K562 (cell line): ENCODE results near the gene ST6GALNAC2. TPM values are rescaled to one million over a fixed set of nuclear protein-coding genes. Genes with fewer than 3 reads are reported as not detected.
A peak's percentile ranks its signal among the peaks of the same experiment; 100 is the strongest.

ENCODE experiments used
- ADNP ChIP-seq: fragments of 200-800 bp; sonication (Bioruptor generic); IDR thresholded peaks from 2 replicates; pipeline ENCODE4 v1.6.1; 2016; ENCODE audit warnings: missing genetic modification characterization, missing compliant biosample characterization
- BMI1 ChIP-seq: fragments of 150-350 bp; IDR thresholded peaks from 2 replicates; pipeline ENCODE4 v1.6.1; 2014; ENCODE audit warnings: low read length
- HNRNPL ChIP-seq: fragments of 200-400 bp; formaldehyde crosslinking; IDR thresholded peaks from 2 replicates; pipeline ENCODE4 v1.6.1; 2017; ENCODE audit warnings: low read depth, mild to moderate bottlenecking, low read length
- NCOA2 ChIP-seq, 2 experiments: fragments of 450-650 bp; IDR thresholded peaks; 2 replicates each; pipeline ENCODE4 v1.6.1; 2018; ENCODE audit warnings: mild to moderate bottlenecking in 2 of 2, moderate library complexity in 1 of 2; ENCODE audit not compliant: partially characterized antibody in 2 of 2
- NFXL1 ChIP-seq: fragments of 450-650 bp; formaldehyde crosslinking; IDR thresholded peaks from 2 replicates; pipeline ENCODE4 v1.4.0; 2021; ENCODE audit warnings: mild to moderate bottlenecking
- RNF2 ChIP-seq: sonication (generic); IDR thresholded peaks from 2 replicates; pipeline ENCODE4 v1.6.1; 2016
- SREBF1 ChIP-seq: fragments of 150-350 bp; IDR thresholded peaks from 2 replicates; pipeline ENCODE4 v1.6.1; 2014; ENCODE audit warnings: antibody characterized with exemption, low read depth, low read length, borderline replicate concordance
- TCFL5 ChIP-seq: fragments of 250-450 bp; sonication (Bioruptor Pico); conservative IDR thresholded peaks from 2 replicates; pipeline ENCODE4 v1.6.1; 2021; ENCODE audit warnings: mild to moderate bottlenecking, moderate library complexity, matching md5 sums
- U2AF2 ChIP-seq: fragments of 200-400 bp; formaldehyde crosslinking; optimal IDR thresholded peaks from 2 replicates; pipeline ENCODE3; 2017; ENCODE audit warnings: low read depth, mild to moderate bottlenecking, low read length
- ZFPM2 ChIP-seq: fragments of 250-450 bp; sonication (Bioruptor Pico); IDR thresholded peaks from 2 replicates; pipeline ENCODE4 v1.5.1; 2022; ENCODE audit warnings: mild to moderate bottlenecking
- ZNF431 ChIP-seq: sonication (generic); formaldehyde crosslinking; IDR thresholded peaks from 2 replicates; pipeline ENCODE4 v1.8.0; 2022; ENCODE audit warnings: mild to moderate bottlenecking, missing genetic modification reagents
- ZZZ3 ChIP-seq: fragments of 450-650 bp; IDR thresholded peaks from 2 replicates; pipeline ENCODE4 v1.6.1; 2016; ENCODE audit warnings: antibody characterized with exemption, mild to moderate bottlenecking, moderate library complexity
- polyA plus RNA-seq, 8 experiments: library from polyadenylated mRNA; depleted of rRNA in 4 of 8; stranded (reverse) in 5 of 8; unstranded in 3 of 8; fragments of >200 nt; fragmentation: Nextera tagmentation in 2 of 8; fragmentation: Illumina TruSeq in 1 of 8; extraction: Ambion mirVana in 2 of 8; extraction: Trizol in 1 of 8; gene quantifications; 2 replicates each; pipeline versions ENCODE4 v1.2.1 to v1.2.3, GENCODE V29; 2011 to 2014; ENCODE audit warnings: inconsistent platforms in 1 of 8, missing spikeins in 1 of 8
- total RNA-seq, 7 experiments: library from RNA; depleted of rRNA in 6 of 7; stranded (reverse); fragments of >200 nt in 6 of 7; fragmentation: Illumina TruSeq in 2 of 7; extraction: Trizol in 2 of 7; gene quantifications; 2 replicates each; pipeline versions ENCODE4 v1.2.1 to v1.2.3, GENCODE V29; 2011 to 2021; ENCODE audit warnings: low replicate concordance in 1 of 7
- TF ChIP-seq, protein P1 (sequence below): sonication (generic); formaldehyde crosslinking; IDR thresholded peaks from 2 replicates; pipeline ENCODE4 v1.9.0; 2022; ENCODE audit warnings: mild to moderate bottlenecking, missing genetic modification reagents
- TF ChIP-seq, protein P2 (sequence below): fragments of 450-650 bp; IDR thresholded peaks from 2 replicates; pipeline ENCODE4 v1.6.1; 2016; ENCODE audit warnings: low read depth, mild to moderate bottlenecking, moderate library complexity
- TF ChIP-seq, protein P3 (sequence below): fragments of 250-450 bp; sonication (Bioruptor Pico); IDR thresholded peaks from 2 replicates; pipeline ENCODE4 v1.8.0; 2021; ENCODE audit warnings: moderate library complexity, mild to moderate bottlenecking, inconsistent platforms
- TF ChIP-seq, protein P4 (sequence below), 2 experiments: fragments of 450-650 bp in 1 of 2; sonication (generic) in 1 of 2; formaldehyde crosslinking; conservative IDR thresholded peaks; 2 replicates each; pipeline versions ENCODE4 v1.4.0 to v1.8.1; 2020 to 2022; ENCODE audit warnings: mild to moderate bottlenecking in 1 of 2, missing genetic modification reagents in 1 of 2
- TF ChIP-seq, protein P5 (sequence below): fragments of 200-400 bp; formaldehyde crosslinking; IDR thresholded peaks from 2 replicates; pipeline ENCODE4 v1.6.1; 2017; ENCODE audit warnings: mild to moderate bottlenecking, low read depth, low read length, moderate library complexity
- TF ChIP-seq, protein P6 (sequence below): fragments of 450-650 bp; IDR thresholded peaks from 2 replicates; pipeline ENCODE4 v1.6.1; 2014; ENCODE audit warnings: low read depth, mild to moderate bottlenecking, moderate library complexity, borderline replicate concordance

Gene ST6GALNAC2
- total and polyA plus RNA-seq, 9 of the 15 experiments (the other 6 are each of a cell fraction or from before 2014, with no cell fraction given) = 0.18 TPM; not detected in 8

DNA sequence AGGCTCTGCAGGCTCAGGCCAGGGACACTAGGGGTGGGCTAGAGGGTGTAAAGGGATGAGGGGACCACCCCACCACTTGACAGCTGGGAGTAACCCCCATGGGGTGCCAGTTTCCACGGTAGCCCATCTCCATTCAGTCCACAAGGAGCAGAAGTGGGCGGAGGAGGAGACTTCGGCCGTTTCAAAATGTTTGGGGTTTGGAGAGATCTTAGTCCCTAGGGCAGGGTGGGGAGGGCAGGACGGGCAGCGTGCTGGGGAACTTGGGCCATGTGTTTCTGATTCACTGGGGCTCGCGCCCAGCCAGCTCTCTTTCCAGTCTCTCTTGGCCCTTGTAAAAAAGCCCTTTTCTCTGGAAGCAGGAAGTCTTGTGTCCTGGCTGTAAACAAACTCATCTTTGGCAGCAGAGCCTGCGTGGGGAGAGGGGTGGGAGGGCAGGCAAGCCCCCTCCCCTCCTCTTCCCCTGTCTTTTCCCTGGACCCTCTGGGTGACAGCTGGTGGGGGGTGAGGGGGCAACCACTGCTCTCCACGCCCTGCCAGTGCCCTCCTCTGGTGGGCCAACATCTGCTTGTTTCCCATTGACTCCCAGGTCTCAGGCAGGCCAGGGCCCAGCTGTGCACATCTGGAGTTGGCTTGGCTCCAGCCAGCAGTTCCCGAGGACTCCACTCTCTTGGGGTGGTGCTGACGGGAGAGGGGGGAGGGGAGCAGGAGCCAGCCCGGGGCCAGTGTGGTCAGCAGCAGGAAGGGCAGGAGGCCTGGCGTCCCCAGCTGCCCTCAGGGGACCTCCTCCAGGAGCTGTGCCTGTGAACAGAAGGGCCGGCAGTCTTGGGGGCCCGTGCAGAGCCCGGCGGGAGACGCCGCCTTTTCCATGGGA is 56.2 kb downstream of the ST6GALNAC2 start (continued):
- TF ChIP-seq ADNP (tag) (no peak), ZFPM2 (CRISPR knock-in tag) (no peak), NFXL1 (CRISPR knock-in tag) (no peak), ZZZ3 (no peak), RNF2 (no peak; the same call in 1 of the 2 replicates), SREBF1 (no peak), TCFL5 (CRISPR knock-in tag) (no peak), BMI1 (no peak), NCOA2 (IDR thresholded peaks at IDR 0.05; ENCODE audit: partially characterized antibody in 2 of 2) (no peak), U2AF2 (no peak), ZNF431 (CRISPR knock-in tag) (no peak), HNRNPL (no peak)
- TF ChIP-seq, protein P1, sequence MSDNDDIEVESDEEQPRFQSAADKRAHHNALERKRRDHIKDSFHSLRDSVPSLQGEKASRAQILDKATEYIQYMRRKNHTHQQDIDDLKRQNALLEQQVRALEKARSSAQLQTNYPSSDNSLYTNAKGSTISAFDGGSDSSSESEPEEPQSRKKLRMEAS (CRISPR knock-in tag) = peak; percentile 74
- TF ChIP-seq, protein P2, sequence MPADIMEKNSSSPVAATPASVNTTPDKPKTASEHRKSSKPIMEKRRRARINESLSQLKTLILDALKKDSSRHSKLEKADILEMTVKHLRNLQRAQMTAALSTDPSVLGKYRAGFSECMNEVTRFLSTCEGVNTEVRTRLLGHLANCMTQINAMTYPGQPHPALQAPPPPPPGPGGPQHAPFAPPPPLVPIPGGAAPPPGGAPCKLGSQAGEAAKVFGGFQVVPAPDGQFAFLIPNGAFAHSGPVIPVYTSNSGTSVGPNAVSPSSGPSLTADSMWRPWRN = no peak
- TF ChIP-seq, protein P3, sequence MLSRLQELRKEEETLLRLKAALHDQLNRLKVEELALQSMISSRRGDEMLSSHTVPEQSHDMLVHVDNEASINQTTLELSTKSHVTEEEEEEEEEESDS = no peak
- TF ChIP-seq, protein P4, sequence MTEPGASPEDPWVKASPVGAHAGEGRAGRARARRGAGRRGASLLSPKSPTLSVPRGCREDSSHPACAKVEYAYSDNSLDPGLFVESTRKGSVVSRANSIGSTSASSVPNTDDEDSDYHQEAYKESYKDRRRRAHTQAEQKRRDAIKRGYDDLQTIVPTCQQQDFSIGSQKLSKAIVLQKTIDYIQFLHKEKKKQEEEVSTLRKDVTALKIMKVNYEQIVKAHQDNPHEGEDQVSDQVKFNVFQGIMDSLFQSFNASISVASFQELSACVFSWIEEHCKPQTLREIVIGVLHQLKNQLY (CRISPR knock-in tag; conservative IDR thresholded peaks at IDR 0.05) = no peak
- TF ChIP-seq, protein P5, sequence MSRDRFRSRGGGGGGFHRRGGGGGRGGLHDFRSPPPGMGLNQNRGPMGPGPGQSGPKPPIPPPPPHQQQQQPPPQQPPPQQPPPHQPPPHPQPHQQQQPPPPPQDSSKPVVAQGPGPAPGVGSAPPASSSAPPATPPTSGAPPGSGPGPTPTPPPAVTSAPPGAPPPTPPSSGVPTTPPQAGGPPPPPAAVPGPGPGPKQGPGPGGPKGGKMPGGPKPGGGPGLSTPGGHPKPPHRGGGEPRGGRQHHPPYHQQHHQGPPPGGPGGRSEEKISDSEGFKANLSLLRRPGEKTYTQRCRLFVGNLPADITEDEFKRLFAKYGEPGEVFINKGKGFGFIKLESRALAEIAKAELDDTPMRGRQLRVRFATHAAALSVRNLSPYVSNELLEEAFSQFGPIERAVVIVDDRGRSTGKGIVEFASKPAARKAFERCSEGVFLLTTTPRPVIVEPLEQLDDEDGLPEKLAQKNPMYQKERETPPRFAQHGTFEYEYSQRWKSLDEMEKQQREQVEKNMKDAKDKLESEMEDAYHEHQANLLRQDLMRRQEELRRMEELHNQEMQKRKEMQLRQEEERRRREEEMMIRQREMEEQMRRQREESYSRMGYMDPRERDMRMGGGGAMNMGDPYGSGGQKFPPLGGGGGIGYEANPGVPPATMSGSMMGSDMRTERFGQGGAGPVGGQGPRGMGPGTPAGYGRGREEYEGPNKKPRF = no peak
- TF ChIP-seq, protein P6, sequence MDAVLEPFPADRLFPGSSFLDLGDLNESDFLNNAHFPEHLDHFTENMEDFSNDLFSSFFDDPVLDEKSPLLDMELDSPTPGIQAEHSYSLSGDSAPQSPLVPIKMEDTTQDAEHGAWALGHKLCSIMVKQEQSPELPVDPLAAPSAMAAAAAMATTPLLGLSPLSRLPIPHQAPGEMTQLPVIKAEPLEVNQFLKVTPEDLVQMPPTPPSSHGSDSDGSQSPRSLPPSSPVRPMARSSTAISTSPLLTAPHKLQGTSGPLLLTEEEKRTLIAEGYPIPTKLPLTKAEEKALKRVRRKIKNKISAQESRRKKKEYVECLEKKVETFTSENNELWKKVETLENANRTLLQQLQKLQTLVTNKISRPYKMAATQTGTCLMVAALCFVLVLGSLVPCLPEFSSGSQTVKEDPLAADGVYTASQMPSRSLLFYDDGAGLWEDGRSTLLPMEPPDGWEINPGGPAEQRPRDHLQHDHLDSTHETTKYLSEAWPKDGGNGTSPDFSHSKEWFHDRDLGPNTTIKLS = no peak
